Common myeloid progenitor, CD34-positive (primary cell): Measurements from ENCODE around the gene NFIA.

Experiments
- CTCF ChIA-PET: fragments of 350-600 bp; sonication (Branson Sonifier 250); formaldehyde crosslinking; loops from one replicate; lab custom pipeline; 2021; ENCODE audit warnings: antibody characterized with exemption; lab: Charles Lee
- POLR2A ChIA-PET: fragments of 350-600 bp; sonication (Branson Sonifier 250); formaldehyde crosslinking; loops from one replicate; lab custom pipeline; 2021; ENCODE audit warnings: antibody characterized with exemption; lab: Charles Lee
- DNase-seq, 3 donors: peaks; one replicate each; pipeline versions ENCODE4 v3.0.0 to v3.0.0-alpha.2; 2013
- H3K27ac ChIP-seq, 2 experiments: 1 replicate in 1 of 2; 2 replicates in 1 of 2; pipeline ENCODE4 v1.7.0; 2013; ENCODE audit warnings: inconsistent platforms in 2 of 2, low read length in 2 of 2, mild to moderate bottlenecking in 2 of 2, low read depth in 1 of 2, moderate library complexity in 1 of 2; ENCODE audit not compliant: severe bottlenecking in 2 of 2, insufficient read depth in 1 of 2, poor library complexity in 1 of 2
- H3K27me3 ChIP-seq, 5 experiments: replicated peaks in 2 of 5; 1 replicate in 3 of 5; 2 replicates in 2 of 5; pipeline versions ENCODE4 v1.6.1 to v1.7.0; 2013; ENCODE audit warnings: low read length in 4 of 5, mild to moderate bottlenecking in 2 of 5, moderate library complexity in 2 of 5, inconsistent platforms in 1 of 5; ENCODE audit not compliant: insufficient read depth in 5 of 5, control insufficient read depth in 4 of 5
- H3K36me3 ChIP-seq, 4 experiments: 1 replicate in 2 of 4; 2 replicates in 2 of 4; pipeline versions ENCODE4 v1.6.1 to v1.7.0; 2013; ENCODE audit warnings: low read length in 3 of 4, control low read depth in 1 of 4, mild to moderate bottlenecking in 1 of 4; ENCODE audit not compliant: control insufficient read depth in 4 of 4, insufficient read depth in 4 of 4
- H3K4me1 ChIP-seq, 4 experiments: 1 replicate in 3 of 4; 2 replicates in 1 of 4; pipeline versions ENCODE4 v1.6.1 to v1.7.1; 2013; ENCODE audit warnings: low read length in 3 of 4, mild to moderate bottlenecking in 3 of 4, control low read depth in 1 of 4, inconsistent platforms in 1 of 4, moderate library complexity in 1 of 4; ENCODE audit not compliant: control insufficient read depth in 4 of 4, insufficient read depth in 4 of 4; ENCODE audit errors: control extremely low read depth in 1 of 4
- H3K4me3 ChIP-seq, 7 experiments: 1 replicate in 4 of 7; 2 replicates in 3 of 7; pipeline versions ENCODE4 v1.5.1 to v1.7.0; 2013; ENCODE audit warnings: mild to moderate bottlenecking in 7 of 7, low read length in 6 of 7, moderate library complexity in 6 of 7, inconsistent platforms in 2 of 7, low read depth in 2 of 7, control low read depth in 1 of 7; ENCODE audit not compliant: insufficient read depth in 4 of 7, control insufficient read depth in 1 of 7; ENCODE audit errors: extremely low read depth in 1 of 7
- H3K9me3 ChIP-seq, 5 experiments: 1 replicate in 4 of 5; 2 replicates in 1 of 5; pipeline versions ENCODE4 v1.6.1 to v1.7.1; 2013; ENCODE audit warnings: low read length in 4 of 5, mild to moderate bottlenecking in 2 of 5, inconsistent platforms in 1 of 5, low read depth in 1 of 5, moderate library complexity in 1 of 5; ENCODE audit not compliant: control insufficient read depth in 4 of 5, insufficient read depth in 2 of 5; ENCODE audit errors: control extremely low read depth in 1 of 5
- WGBS: methylation state at CpG from one replicate; pipeline ENCODE4 v1.1.5; 2013; ENCODE audit not compliant: insufficient coverage; 5-methylcytosine and 5-hydroxymethylcytosine counted together

Gene NFIA

DNA sequence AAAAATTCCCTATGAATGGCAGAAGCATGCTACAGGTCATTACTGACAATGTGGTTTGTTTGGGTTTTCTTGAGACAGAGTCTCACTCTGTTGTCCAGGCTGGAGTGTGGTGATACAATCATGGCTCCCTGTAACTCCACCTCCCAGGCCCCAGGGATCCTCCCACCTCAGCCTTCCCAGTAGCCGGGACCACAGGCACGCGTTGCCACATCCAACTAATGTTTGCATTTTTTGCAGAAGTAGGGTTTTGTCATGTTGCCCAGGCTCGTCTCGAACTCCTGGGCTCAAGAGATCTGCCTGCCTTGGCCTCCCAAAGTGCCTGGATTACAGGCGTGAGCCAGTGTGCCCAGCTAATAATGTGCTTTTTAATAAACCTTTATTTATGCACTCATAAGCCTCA, 259.1 kb downstream of the NFIA start:
- H3K27me3 ChIP-seq = no peaks in the 10 kb centered on the region
- CTCF ChIA-PET = interaction anchor here (0.9 to 1.5 kb wide), 5 partner anchors 13 to 293 kb away, joined by 3 to 4 read pairs (median 3); no protein-coding TSS in a partner anchor
- H3K4me3 ChIP-seq = no peak overlapping the region
- H3K36me3 ChIP-seq = no peaks in the 10 kb centered on the region
- H3K27ac ChIP-seq = no peak overlapping the region
- 90% methylated on average over 2 of the region's 6 CpGs for WGBS
- POLR2A ChIA-PET = no interaction called here
- no peak for DNase-seq
- H3K9me3 ChIP-seq = no peaks in the 10 kb centered on the region
- H3K4me1 ChIP-seq = peaks cover 0 to 30% (median 12%) of the 10 kb centered on the region in 4 experiments

GRCh38 chr1:61343734-61344420, 261.5 kb downstream of the NFIA start:
- Histone ChIP-seq H3K27ac (peak overlapping the region in 1 of 2 experiments; percentile 32), H3K27me3 (no peaks in the 10 kb centered on the region), H3K4me1 (peaks cover 0 to 14% (median 3%) of the 10 kb centered on the region in 4 experiments), H3K9me3 (no peaks in the 10 kb centered on the region), H3K4me3 (peak overlapping the region in 5 of 7 experiments; percentile 6 to 62 (median 27)), H3K36me3 (peaks cover 0 to 6% (median 0%) of the 10 kb centered on the region in 4 experiments)
- ChIA-PET CTCF (no interaction called here), POLR2A (no interaction called here)
- DNase-seq = peak; percentile 25 to 78 (median 60)
- 10% methylated on average over 2 of the region's 6 CpGs for WGBS

- ChIA-PET POLR2A (no interaction called here), CTCF (no interaction called here)
- Histone ChIP-seq H3K9me3 (no peaks in the 10 kb centered on the region), H3K27ac (no peak overlapping the region), H3K36me3 (peaks cover 0 to 6% (median 0%) of the 10 kb centered on the region in 4 experiments), H3K4me1 (peaks cover 0 to 14% (median 3%) of the 10 kb centered on the region in 4 experiments), H3K27me3 (no peaks in the 10 kb centered on the region), H3K4me3 (no peak overlapping the region)
- no peak for DNase-seq
- WGBS = no CpG with 5 or more reads among the region's 2 CpGs
Measured at GRCh38 chr1:61344696-61345095, 262.3 kb downstream of the NFIA start.

DNA sequence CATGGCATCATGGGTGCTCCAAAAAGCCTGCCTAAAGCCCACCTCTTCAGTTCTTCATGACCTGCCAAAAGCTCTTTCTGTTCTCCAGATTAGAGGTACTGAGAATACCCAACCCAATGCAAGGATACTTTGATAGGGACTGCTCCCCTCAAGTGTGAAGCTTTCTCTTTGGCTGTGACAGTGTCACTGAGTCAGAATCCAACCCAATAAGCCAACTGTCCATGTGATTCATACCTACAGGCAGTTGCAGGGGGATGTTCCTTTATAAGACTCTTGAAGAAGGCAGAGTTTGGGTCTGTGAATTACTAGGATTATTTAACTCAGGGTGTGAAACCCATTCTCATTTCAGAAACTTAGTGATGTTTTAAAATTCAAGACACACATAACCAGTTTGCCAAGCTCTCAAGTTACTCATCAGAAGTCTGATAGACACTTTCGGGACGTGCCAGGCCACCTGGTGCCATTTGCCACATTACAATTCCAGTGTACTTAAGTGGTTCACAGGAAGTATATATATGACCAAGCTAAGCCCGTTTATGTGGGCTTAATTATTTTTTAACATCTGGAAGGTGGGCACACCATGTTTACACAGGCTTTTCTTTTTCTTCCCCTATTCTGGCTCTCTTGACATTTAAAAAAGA, 265.8 kb downstream of the NFIA start:
- WGBS = no CpG with 5 or more reads among the region's 3 CpGs
- Histone ChIP-seq H3K9me3 (no peaks in the 10 kb centered on the region), H3K27me3 (no peaks in the 10 kb centered on the region), H3K4me3 (no peak overlapping the region), H3K27ac (no peak overlapping the region), H3K36me3 (peaks cover 0 to 14% (median 4%) of the 10 kb centered on the region in 4 experiments), H3K4me1 (peaks cover 0 to 15% (median 3%) of the 10 kb centered on the region in 4 experiments)
- no peak for DNase-seq
- POLR2A ChIA-PET = no interaction called here
- CTCF ChIA-PET = no interaction called here

DNA sequence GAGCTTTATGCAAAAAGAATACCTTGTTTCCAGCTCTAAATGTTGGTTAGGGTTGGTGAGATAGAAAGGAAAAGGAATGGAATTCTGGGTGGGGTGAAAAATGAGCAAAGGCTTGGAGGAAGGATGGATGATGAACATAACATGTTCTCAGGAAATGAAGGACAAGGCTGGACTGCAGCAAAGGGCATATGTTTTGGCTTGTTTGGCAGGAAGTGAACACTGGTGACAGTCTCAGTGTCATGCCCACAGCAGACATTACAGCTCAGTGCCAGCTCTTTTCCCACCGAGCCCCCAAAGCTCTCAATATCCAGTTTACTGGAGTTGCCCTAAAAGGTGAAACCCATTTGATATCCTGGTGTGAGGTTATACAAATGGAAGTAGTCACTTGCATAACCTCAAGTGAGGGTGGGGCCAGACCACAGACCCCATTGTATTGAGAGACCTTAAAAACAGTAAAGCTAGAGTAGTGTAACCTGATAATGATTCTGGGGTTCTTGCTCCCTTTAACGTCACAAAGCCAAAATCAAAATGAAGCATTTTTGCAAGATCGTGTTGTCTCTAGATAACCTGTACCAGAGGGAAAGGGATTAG, 270.6 kb downstream of the NFIA start:
- CTCF ChIA-PET = no interaction called here

DNA sequence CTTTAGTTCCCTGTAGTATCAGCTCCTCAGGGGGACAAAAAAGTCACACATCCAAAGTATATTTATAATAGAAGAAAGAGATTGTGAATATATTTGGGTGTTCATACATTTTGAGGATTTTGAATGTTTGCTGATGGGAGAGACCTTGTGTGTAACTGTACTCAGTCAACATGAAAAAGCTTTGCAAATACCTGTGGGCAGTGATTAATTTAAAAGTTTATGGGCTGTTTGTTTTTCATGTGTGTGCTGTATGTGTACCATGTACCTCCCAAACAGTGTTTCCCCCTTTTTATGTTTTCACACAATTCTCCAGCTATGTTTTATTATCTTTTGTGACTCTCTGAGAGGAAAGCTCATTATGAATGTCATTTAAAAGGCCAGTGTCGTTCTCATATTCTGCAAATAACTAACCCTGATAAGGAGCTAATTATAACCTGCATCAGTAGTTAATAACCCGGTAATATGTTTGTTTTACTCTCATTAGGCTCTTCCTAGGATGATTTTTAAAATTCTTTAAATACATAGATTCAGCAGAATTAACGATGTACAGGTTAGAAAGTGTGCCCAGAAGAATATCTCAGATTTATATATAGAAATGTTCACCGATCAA, 271.5 kb downstream of the NFIA start:
- ChIA-PET CTCF (interaction anchor here (0.6 kb wide), 1 partner anchor 284 kb away, joined by 3 read pairs; no protein-coding TSS in a partner anchor), POLR2A (interaction anchor here (0.6 to 0.7 kb wide), 2 partner anchors 141 to 244 kb away, joined by 3 to 5 read pairs; no protein-coding TSS in a partner anchor)
- no peak overlapping the region for H3K27ac ChIP-seq
- no peaks in the 10 kb centered on the region for H3K27me3 ChIP-seq
- no peaks in the 10 kb centered on the region for H3K9me3 ChIP-seq
- DNase-seq = no peak
- peaks cover 0 to 14% (median 7%) of the 10 kb centered on the region in 4 experiments for H3K4me1 ChIP-seq
- peaks cover 0 to 11% (median 4%) of the 10 kb centered on the region in 4 experiments for H3K36me3 ChIP-seq
- no peak overlapping the region for H3K4me3 ChIP-seq
- 100% methylated on average over 1 of the region's 4 CpGs for WGBS

More for the DNA sequence above, 270.6 kb downstream of the NFIA start:
- DNase-seq = no peak
- Histone ChIP-seq H3K27ac (no peak overlapping the region), H3K4me3 (no peak overlapping the region), H3K36me3 (peaks cover 0 to 13% (median 6%) of the 10 kb centered on the region in 4 experiments), H3K9me3 (no peaks in the 10 kb centered on the region), H3K4me1 (peaks cover 0 to 7% (median under 1%) of the 10 kb centered on the region in 4 experiments), H3K27me3 (no peaks in the 10 kb centered on the region)
- POLR2A ChIA-PET = no interaction called here
- 88% methylated on average over 2 of the region's 3 CpGs for whole genome bisulfite sequencing
